Activated CD8-positive, alpha-beta T cell treated with anti-CD3 and anti-CD28 coated beads for 36 hours (primary cell): ENCODE measurements around the gene RABEP2. TPM values are rescaled to one million over a fixed set of nuclear protein-coding genes. Genes with fewer than 3 reads are reported as not detected.
"Not testable (repeated sequence)": the region's sequence is repeated elsewhere in the genome, so short reads cannot be mapped to it uniquely, and the experiment has no call there.

Experiments
- ATAC-seq: fragments of 200-7000 bp; cut with Tn5 transposase; one replicate; pipeline ENCODE4 v1.10.0; 2021; ENCODE audit warnings: mild to moderate bottlenecking, moderate library complexity
- CTCF ChIA-PET: fragments of 350-600 bp; sonication (Branson Sonifier 250); formaldehyde crosslinking; loops from one replicate; lab custom pipeline; 2021; ENCODE audit warnings: antibody characterized with exemption; lab: Charles Lee
- POLR2A ChIA-PET: fragments of 350-600 bp; sonication (Branson Sonifier 250); formaldehyde crosslinking; loops from one replicate; lab custom pipeline; 2021; ENCODE audit warnings: antibody characterized with exemption; lab: Charles Lee
- DNase-seq: peaks from one replicate; pipeline ENCODE4 v3.0.0-alpha.2; 2020
- H3K27ac Mint-ChIP-seq: one replicate; pipeline ENCODE4 v1.8.0; 2021; ENCODE audit warnings: mild to moderate bottlenecking, mixed read lengths
- H3K27me3 Mint-ChIP-seq: one replicate; pipeline ENCODE4 v1.8.0; 2021; ENCODE audit warnings: mixed read lengths
- H3K36me3 Mint-ChIP-seq: one replicate; pipeline ENCODE4 v1.8.0; 2021; ENCODE audit warnings: low read depth, mixed read lengths
- H3K4me1 Mint-ChIP-seq: one replicate; pipeline ENCODE4 v1.8.0; 2021; ENCODE audit warnings: low read depth, mixed read lengths
- H3K4me3 Mint-ChIP-seq: one replicate; pipeline ENCODE4 v1.8.0; 2021; ENCODE audit warnings: mild to moderate bottlenecking, moderate library complexity, mixed read lengths
- H3K9me3 Mint-ChIP-seq: one replicate; pipeline ENCODE4 v1.8.0; 2021; ENCODE audit warnings: mixed read lengths
- intact Hi-C: fragments of 100-400 bp; cut with micrococcal nuclease; formaldehyde crosslinking; loops from one replicate; pipeline ENCODE4 v1.10.0; 2022
- total RNA-seq, 2 experiments: library from RNA; stranded (reverse); gene quantifications; one replicate each; pipeline ENCODE4 v1.2.3, GENCODE V29; 2021
- TF ChIP-seq, protein P1 (sequence below): fragments of 200-600 bp; IDR thresholded peaks from one replicate; pipeline ENCODE4 v1.8.0; 2022; ENCODE audit warnings: antibody characterized with exemption, mild to moderate bottlenecking

Gene RABEP2
- total RNA-seq, 2 experiments from 2014 or later = 13.1 to 14.0 TPM

DNA sequence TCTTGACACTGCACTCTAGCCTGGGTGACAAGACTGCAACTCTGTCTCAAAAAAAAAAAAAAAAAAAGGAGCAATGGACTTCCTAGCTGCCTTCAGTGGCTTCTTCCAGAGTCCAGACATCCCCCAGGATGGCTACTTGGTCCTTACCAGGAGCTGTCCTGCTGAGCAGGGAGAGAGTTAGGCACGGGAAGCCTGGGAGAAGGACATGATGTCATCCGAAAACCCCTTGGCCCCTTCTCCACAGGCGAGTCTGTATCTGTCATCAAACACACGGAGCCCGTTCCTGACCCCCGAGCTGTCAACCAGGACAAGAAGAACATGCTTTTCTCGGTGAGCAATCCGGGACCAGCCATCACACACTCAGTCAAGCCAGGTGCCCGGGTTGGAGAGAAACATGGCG lies 38.1 kb downstream of the RABEP2 start:
- H3K4me3 Mint-ChIP-seq = no peak overlapping the region
- DNase-seq (no peak), ATAC-seq (no peak)
- no peak overlapping the region for H3K27ac Mint-ChIP-seq
- no peaks in the 10 kb centered on the region for H3K4me1 Mint-ChIP-seq
- CTCF ChIA-PET = no interaction called here
- H3K27me3 Mint-ChIP-seq = peaks cover 1% of the 10 kb centered on the region
- H3K9me3 Mint-ChIP-seq = no peaks in the 10 kb centered on the region
- intact Hi-C loops = no loop called here
- POLR2A ChIA-PET = no interaction called here
- H3K36me3 Mint-ChIP-seq = no peaks in the 10 kb centered on the region
- TF ChIP-seq, protein P1, sequence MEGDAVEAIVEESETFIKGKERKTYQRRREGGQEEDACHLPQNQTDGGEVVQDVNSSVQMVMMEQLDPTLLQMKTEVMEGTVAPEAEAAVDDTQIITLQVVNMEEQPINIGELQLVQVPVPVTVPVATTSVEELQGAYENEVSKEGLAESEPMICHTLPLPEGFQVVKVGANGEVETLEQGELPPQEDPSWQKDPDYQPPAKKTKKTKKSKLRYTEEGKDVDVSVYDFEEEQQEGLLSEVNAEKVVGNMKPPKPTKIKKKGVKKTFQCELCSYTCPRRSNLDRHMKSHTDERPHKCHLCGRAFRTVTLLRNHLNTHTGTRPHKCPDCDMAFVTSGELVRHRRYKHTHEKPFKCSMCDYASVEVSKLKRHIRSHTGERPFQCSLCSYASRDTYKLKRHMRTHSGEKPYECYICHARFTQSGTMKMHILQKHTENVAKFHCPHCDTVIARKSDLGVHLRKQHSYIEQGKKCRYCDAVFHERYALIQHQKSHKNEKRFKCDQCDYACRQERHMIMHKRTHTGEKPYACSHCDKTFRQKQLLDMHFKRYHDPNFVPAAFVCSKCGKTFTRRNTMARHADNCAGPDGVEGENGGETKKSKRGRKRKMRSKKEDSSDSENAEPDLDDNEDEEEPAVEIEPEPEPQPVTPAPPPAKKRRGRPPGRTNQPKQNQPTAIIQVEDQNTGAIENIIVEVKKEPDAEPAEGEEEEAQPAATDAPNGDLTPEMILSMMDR = no peak

- Mint-ChIP-seq H3K4me1 (peaks cover 9% of the 10 kb centered on the region), H3K4me3 (no peak overlapping the region), H3K36me3 (no peaks in the 10 kb centered on the region), H3K27me3 (peaks cover 10% of the 10 kb centered on the region), H3K27ac (no peak overlapping the region), H3K9me3 (no peaks in the 10 kb centered on the region)
- no peak for DNase-seq
- POLR2A ChIA-PET = interaction anchor here (1.5 kb wide), 1 partner anchor 22 kb away, joined by 4 read pairs; no protein-coding TSS in a partner anchor
- CTCF ChIA-PET = no interaction called here
- TF ChIP-seq, protein P1 = no peak
- ATAC-seq = no peak
- intact Hi-C loops = no loop called here
Observed at GRCh38 chr16:28884045-28884444, 41.0 kb downstream of the RABEP2 start.

DNA sequence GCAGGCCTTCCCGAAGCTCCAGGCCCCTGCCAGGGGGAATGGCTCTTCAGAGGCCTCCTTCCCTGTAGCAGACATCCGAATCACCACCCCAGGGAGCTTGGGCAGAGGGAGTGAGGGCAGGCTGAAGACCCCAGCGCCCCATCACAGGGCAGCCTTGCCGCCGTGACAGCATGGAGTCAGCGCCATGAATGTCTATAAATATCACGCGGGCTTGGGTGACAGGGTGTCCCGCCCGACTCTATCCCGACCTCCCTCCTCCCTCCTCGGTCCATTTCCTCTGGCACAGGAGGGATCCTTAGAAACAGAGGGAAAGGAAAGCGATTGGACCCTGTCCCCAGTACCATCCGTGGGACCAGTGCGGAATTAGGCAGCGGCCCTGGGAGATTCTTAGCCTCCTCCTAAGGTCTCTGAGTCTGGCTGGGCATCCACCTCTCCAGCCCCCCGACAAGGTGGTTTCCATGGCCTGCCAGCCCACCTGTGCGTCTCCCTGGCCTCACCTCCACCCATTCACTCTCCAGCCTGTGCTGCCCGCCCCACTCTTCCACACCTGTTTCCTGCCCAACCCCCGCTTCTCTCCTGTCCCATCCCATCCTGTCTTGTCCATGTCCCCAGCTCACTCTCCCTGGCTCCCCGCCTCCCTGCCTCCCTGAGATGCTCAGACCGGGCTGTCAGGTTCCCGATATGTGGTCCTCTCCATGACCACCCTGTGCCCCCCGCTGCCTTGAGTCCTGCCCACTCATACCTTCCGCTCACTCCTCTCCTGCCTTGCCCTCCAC lies 41.6 kb downstream of the RABEP2 start:
- Mint-ChIP-seq H3K4me1 (peaks cover 14% of the 10 kb centered on the region), H3K27me3 (peaks cover 10% of the 10 kb centered on the region), H3K4me3 (no peak overlapping the region), H3K36me3 (no peaks in the 10 kb centered on the region), H3K9me3 (no peaks in the 10 kb centered on the region), H3K27ac (no peak overlapping the region)
- no peak for DNase-seq
- TF ChIP-seq, protein P1 = no peak
- ChIA-PET POLR2A (interaction anchor here (1.5 kb wide), 1 partner anchor 21 kb away, joined by 4 read pairs; no protein-coding TSS in a partner anchor), CTCF (no interaction called here)
- ATAC-seq = no peak
- intact Hi-C loops = no loop called here

DNA sequence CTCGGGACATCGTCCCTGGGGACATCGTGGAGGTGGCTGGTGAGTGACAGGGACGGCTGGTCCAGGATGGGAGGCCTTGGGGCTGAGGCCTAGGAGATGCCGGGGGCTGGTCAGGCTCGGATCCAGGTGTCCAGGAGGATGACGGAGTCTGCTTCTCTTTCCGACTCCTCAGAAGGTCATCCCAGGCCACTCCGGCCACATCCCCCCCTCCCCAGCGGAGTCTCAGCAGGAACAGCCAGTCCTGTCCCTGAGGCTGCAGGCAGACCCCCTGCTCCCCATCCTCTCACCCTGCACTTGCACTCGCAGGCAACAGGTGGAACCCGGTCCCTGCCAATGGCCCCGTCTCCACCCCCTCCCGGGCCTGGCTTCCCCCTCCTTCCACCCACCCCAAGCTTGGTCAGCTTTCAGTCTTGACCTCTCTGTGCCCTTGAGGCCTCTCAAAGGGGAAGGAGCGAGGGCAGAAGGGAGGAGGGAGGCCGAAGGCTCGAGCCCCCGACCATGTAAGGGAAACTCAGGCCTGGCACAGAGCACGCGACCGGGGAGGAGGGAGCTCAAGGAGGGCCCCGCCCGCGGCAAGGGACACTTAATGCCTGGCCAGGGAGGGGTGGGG lies 42.4 kb downstream of the RABEP2 start:
- Mint-ChIP-seq H3K9me3 (no peaks in the 10 kb centered on the region), H3K27me3 (peaks cover 10% of the 10 kb centered on the region), H3K4me3 (no peak overlapping the region), H3K4me1 (peaks cover 18% of the 10 kb centered on the region), H3K27ac (no peak overlapping the region), H3K36me3 (no peaks in the 10 kb centered on the region)
- ChIA-PET CTCF (no interaction called here), POLR2A (no interaction called here)
- intact Hi-C loops = no loop called here
- TF ChIP-seq, protein P1 = no peak
- DNase-seq (no peak), ATAC-seq (no peak)

DNA sequence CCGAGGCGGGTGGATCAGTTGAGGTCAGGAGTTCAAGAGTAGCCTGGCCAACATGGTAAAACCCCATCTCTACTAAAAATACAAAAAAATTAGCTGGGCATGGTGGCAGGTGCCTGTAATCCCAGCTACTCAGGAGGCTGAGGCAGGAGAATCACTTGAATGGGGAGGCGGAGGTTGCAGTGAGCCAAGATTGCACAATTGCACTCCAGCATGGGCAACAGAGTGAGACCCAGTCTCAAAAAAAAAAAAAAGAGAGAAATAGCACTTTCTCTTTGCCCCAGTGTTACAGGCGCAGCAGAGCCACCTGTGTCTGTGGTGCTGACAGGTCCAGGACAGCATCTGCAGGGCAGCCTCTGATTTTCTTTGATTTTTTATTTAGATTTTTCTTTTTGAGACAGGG lies 43.5 kb downstream of the RABEP2 start:
- DNase-seq, CTCF ChIA-PET, H3K4me3 Mint-ChIP-seq, H3K36me3 Mint-ChIP-seq, intact Hi-C loops, H3K27me3 Mint-ChIP-seq, H3K9me3 Mint-ChIP-seq, ATAC-seq, H3K27ac Mint-ChIP-seq, POLR2A ChIA-PET: not testable (repeated sequence)
- H3K4me1 Mint-ChIP-seq = peaks cover 18% of the 10 kb centered on the region
